Vagina (tissue), 2 donors: ENCODE results near the gene FRYL. TPM values are rescaled to one million over a fixed set of nuclear protein-coding genes. Genes with fewer than 3 reads are reported as not detected.

Experiments used
- DNase-seq, 2 donors: peaks; one replicate each; pipeline ENCODE4 v3.0.0-alpha.2; 2017; ENCODE audit errors: extremely low spot score in 2 of 2
- H3K27ac ChIP-seq: fragments of 200-600 bp; sonication (generic); one replicate; pipeline ENCODE4 v1.5.1; 2019
- H3K27me3 ChIP-seq: fragments of 200-600 bp; sonication (generic); one replicate; pipeline ENCODE4 v1.5.1; 2019
- H3K36me3 ChIP-seq, 2 donors: fragments of 200-600 bp; sonication (generic); one replicate each; pipeline ENCODE4 v1.5.1; 2017 to 2019
- H3K4me1 ChIP-seq: fragments of 200-600 bp; sonication (generic); one replicate; pipeline ENCODE4 v1.5.1; 2019
- H3K4me3 ChIP-seq, 2 donors: fragments of 200-600 bp; sonication (generic); 1 replicate in 1 of 2; 2 replicates in 1 of 2; pipeline ENCODE4 v1.5.1; 2016 to 2019
- H3K9me3 ChIP-seq: fragments of 200-600 bp; sonication (generic); one replicate; pipeline ENCODE4 v1.5.1; 2019
- CTCF ChIP-seq, 3 experiments: fragments of 450-650 bp in 2 of 3; fragments of 200-600 bp in 1 of 3; sonication (generic) in 1 of 3; IDR thresholded peaks; one replicate each; pipeline ENCODE4 v1.5.1; 2017 to 2019; ENCODE audit warnings: antibody characterized with exemption in 3 of 3, mild to moderate bottlenecking in 2 of 3, moderate library complexity in 2 of 3
- POLR2A ChIP-seq, 2 donors: fragments of 450-650 bp; IDR thresholded peaks; one replicate each; pipeline ENCODE4 v1.6.1; 2017; ENCODE audit warnings: antibody characterized with exemption in 2 of 2, mild to moderate bottlenecking in 2 of 2, moderate library complexity in 2 of 2
- POLR2AphosphoS5 ChIP-seq, 2 donors: sonication (generic); formaldehyde crosslinking; IDR thresholded peaks; one replicate each; pipeline ENCODE4 v1.9.0; 2017; ENCODE audit warnings: antibody characterized with exemption in 2 of 2, mild to moderate bottlenecking in 2 of 2, low read depth in 1 of 2; ENCODE audit not compliant: insufficient read depth in 1 of 2
- intact Hi-C: fragments of 100-400 bp; cut with DNase I; formaldehyde crosslinking; loops from one replicate; pipeline ENCODE4 v1.15.1; 2023
- total RNA-seq: library from RNA; depleted of rRNA; stranded (reverse); fragments of >200 nt; gene quantifications from one replicate; pipeline ENCODE4 v1.2.3, GENCODE V29; 2016

Gene FRYL
- total RNA-seq, 1 donor from 2014 or later, result 51.8 TPM

DNA sequence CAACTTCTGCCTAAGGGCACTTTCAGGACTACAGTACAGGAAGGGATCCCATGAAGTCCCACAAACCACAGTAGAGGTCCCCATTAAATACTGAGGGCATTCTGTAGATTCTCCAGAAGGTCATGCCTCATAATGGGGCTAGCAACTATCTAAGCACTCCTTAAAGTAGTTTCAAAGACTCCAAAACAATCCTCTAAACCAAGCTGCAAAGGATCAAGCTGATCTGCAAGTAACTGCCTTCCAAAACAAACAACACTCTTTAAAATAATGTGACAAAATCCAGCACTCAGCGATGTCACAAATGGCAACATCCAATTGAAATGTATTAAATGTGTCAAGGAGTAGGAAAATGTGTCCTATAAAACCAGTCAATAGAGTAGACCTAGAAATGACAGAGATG, 118.7 kb downstream of the FRYL start:
- intact Hi-C loops, result no loop called here

DNA sequence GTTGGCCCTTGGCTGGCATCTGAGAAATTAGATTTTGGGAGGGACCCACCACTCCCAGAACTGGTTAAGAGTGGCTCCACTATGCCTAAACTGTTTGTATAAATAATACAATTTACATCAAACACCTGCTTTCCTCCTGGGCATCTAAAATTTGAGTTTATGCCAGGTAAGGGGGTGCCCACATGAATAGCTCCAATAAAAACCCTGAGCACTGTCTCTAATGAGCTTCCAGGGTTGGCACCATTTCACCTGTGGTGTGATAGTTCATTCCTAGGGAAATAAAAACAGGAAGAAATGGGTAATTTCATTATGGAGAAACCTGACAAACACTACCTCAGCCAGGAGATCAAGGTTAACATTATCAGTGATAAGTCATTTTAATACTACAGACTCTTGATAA, 119.7 kb downstream of the FRYL start:
- no peak overlapping the region for H3K27ac ChIP-seq
- H3K4me1 ChIP-seq, result peaks cover 11% of the 10 kb centered on the region
- no peak overlapping the region for H3K4me3 ChIP-seq
- no peaks in the 10 kb centered on the region for H3K36me3 ChIP-seq
- intact Hi-C loops, result no loop called here
- TF ChIP-seq POLR2AphosphoS5 (IDR thresholded peaks at IDR 0.05; ENCODE audit: insufficient read depth in 1 of 2, low read depth in 1 of 2) (no peak), POLR2A (IDR thresholded peaks at IDR 0.05) (no peak), CTCF (IDR thresholded peaks at IDR 0.05) (no peak)
- no peak for DNase-seq
- no peaks in the 10 kb centered on the region for H3K27me3 ChIP-seq
- H3K9me3 ChIP-seq, result no peaks in the 10 kb centered on the region

More for the DNA sequence above, 118.7 kb downstream of the FRYL start:
- Histone ChIP-seq H3K36me3 (no peaks in the 10 kb centered on the region), H3K27ac (no peak overlapping the region), H3K9me3 (no peaks in the 10 kb centered on the region), H3K27me3 (no peaks in the 10 kb centered on the region), H3K4me1 (peaks cover 18% of the 10 kb centered on the region), H3K4me3 (no peak overlapping the region)
- no peak for DNase-seq
- TF ChIP-seq CTCF (IDR thresholded peaks at IDR 0.05) (no peak), POLR2AphosphoS5 (IDR thresholded peaks at IDR 0.05; ENCODE audit: insufficient read depth in 1 of 2, low read depth in 1 of 2) (no peak)

- Histone ChIP-seq H3K9me3 (no peaks in the 10 kb centered on the region), H3K36me3 (no peaks in the 10 kb centered on the region), H3K27me3 (no peaks in the 10 kb centered on the region), H3K4me3 (no peak overlapping the region), H3K4me1 (peaks cover 12% of the 10 kb centered on the region), H3K27ac (no peak overlapping the region)
- TF ChIP-seq POLR2A (IDR thresholded peaks at IDR 0.05) (no peak), CTCF (IDR thresholded peaks at IDR 0.05) (no peak), POLR2AphosphoS5 (IDR thresholded peaks at IDR 0.05; ENCODE audit: insufficient read depth in 1 of 2, low read depth in 1 of 2) (no peak)
- intact Hi-C loops, result loop anchor here (10.0 kb wide), 1 partner anchor 1479 kb away; no protein-coding TSS in a partner anchor
- no peak for DNase-seq
These were observed 125.9 kb downstream of the FRYL start for GRCh38 chr4:48654015-48654664.

- H3K36me3 ChIP-seq, result no peaks in the 10 kb centered on the region
- TF ChIP-seq CTCF (IDR thresholded peaks at IDR 0.05) (no peak), POLR2A (IDR thresholded peaks at IDR 0.05) (no peak), POLR2AphosphoS5 (IDR thresholded peaks at IDR 0.05; ENCODE audit: insufficient read depth in 1 of 2, low read depth in 1 of 2) (no peak)
- no peak overlapping the region for H3K4me3 ChIP-seq
- H3K9me3 ChIP-seq, result no peaks in the 10 kb centered on the region
- DNase-seq, result no peak
- H3K27me3 ChIP-seq, result no peaks in the 10 kb centered on the region
- no peak overlapping the region for H3K27ac ChIP-seq
- intact Hi-C loops, result loop anchor here (10.0 kb wide), 1 partner anchor 1479 kb away; no protein-coding TSS in a partner anchor
- peaks cover 12% of the 10 kb centered on the region for H3K4me1 ChIP-seq
These were observed 126.7 kb downstream of the FRYL start for GRCh38 chr4:48653217-48654014.

- H3K9me3 ChIP-seq, result no peaks in the 10 kb centered on the region
- no peaks in the 10 kb centered on the region for H3K36me3 ChIP-seq
- intact Hi-C loops, result loop anchor here (10.0 kb wide), 1 partner anchor 1477 kb away; no protein-coding TSS in a partner anchor
- TF ChIP-seq POLR2AphosphoS5 (IDR thresholded peaks at IDR 0.05; ENCODE audit: insufficient read depth in 1 of 2, low read depth in 1 of 2) (no peak), CTCF (IDR thresholded peaks at IDR 0.05) (no peak)
- no peak overlapping the region for H3K27ac ChIP-seq
- H3K4me1 ChIP-seq, result peaks cover 12% of the 10 kb centered on the region
- no peaks in the 10 kb centered on the region for H3K27me3 ChIP-seq
- no peak for DNase-seq
- H3K4me3 ChIP-seq, result no peak overlapping the region
These were observed 128.2 kb downstream of the FRYL start for GRCh38 chr4:48651914-48652313.
